NCI-H526 (cell line): ENCODE measurements around the gene TXLNB.

ENCODE experiments used
- DNase-seq, 2 experiments: peaks; one replicate each; lab custom pipeline; 2025; lab: John Stamatoyannopoulos, UW

The TXLNB gene

GRCh38 chr6:139271056-139271455 is 20.7 kb downstream of the TXLNB start:
- DNase-seq, result no peak

- no peak for DNase-seq
These were observed 21.5 kb downstream of the TXLNB start for GRCh38 chr6:139270249-139270648.

GRCh38 chr6:139265512-139266190 is 26.1 kb downstream of the TXLNB start:
- DNase-seq, result no peak

- DNase-seq, result no peak
These were observed 29.1 kb downstream of the TXLNB start for GRCh38 chr6:139262519-139263300.

- no peak for DNase-seq
These were observed 33.9 kb downstream of the TXLNB start for GRCh38 chr6:139257821-139258398.

- no peak for DNase-seq
These were observed 34.5 kb downstream of the TXLNB start for GRCh38 chr6:139257291-139257690.

GRCh38 chr6:139256087-139256486 is 35.7 kb downstream of the TXLNB start:
- no peak for DNase-seq

- DNase-seq, result no peak
These were observed 37.6 kb downstream of the TXLNB start for GRCh38 chr6:139254196-139254595.

GRCh38 chr6:139253656-139254055 is 38.1 kb downstream of the TXLNB start:
- DNase-seq, result no peak

GRCh38 chr6:139251691-139252390 is 40.0 kb downstream of the TXLNB start:
- DNase-seq, result no peak

GRCh38 chr6:139251045-139251690 is 40.6 kb downstream of the TXLNB start:
- no peak for DNase-seq

GRCh38 chr6:139250296-139251044 is 41.3 kb downstream of the TXLNB start:
- DNase-seq, result peak in 1 of 2 experiments; percentile 62

- no peak for DNase-seq
These were observed 42.4 kb downstream of the TXLNB start for GRCh38 chr6:139249395-139249794.

- no peak for DNase-seq
These were observed 42.9 kb downstream of the TXLNB start for GRCh38 chr6:139248911-139249310.

- no peak for DNase-seq
These were observed 44.2 kb downstream of the TXLNB start for GRCh38 chr6:139247618-139248017.

GRCh38 chr6:139243536-139243935 is 48.3 kb downstream of the TXLNB start:
- no peak for DNase-seq

GRCh38 chr6:139242457-139243240 is 49.1 kb downstream of the TXLNB start:
- no peak for DNase-seq

- DNase-seq, result no peak
These were observed 51.4 kb downstream of the TXLNB start for GRCh38 chr6:139240161-139241010.

- DNase-seq, result no peak
These were observed 52.7 kb downstream of the TXLNB start for GRCh38 chr6:139239064-139239463.
